Ovary (tissue), 9 donors: ENCODE results near the gene TMEM131. TPM values are rescaled to one million over a fixed set of nuclear protein-coding genes. Genes with fewer than 3 reads are reported as not detected.

Experiments
- DNase-seq, 5 donors: peaks; one replicate each; pipeline ENCODE4 v3.0.0-alpha.2; 2019 to 2020
- H3K27ac ChIP-seq, 2 donors: fragments of 200-600 bp; one replicate each; pipeline versions ENCODE4 v1.5.1 to v1.8.0; 2019 to 2022
- H3K27me3 ChIP-seq: fragments of 200-600 bp; one replicate; pipeline ENCODE4 v1.8.0; 2022
- H3K36me3 ChIP-seq: fragments of 200-600 bp; sonication (generic); one replicate; pipeline ENCODE4 v1.5.1; 2019
- H3K4me1 ChIP-seq: one replicate; pipeline ENCODE4 v1.8.1; 2013; ENCODE audit warnings: mild to moderate bottlenecking, moderate library complexity; ENCODE audit not compliant: insufficient read depth
- H3K4me3 ChIP-seq: fragments of 200-600 bp; sonication (generic); one replicate; pipeline ENCODE4 v1.5.1; 2017
- H3K9me3 ChIP-seq, 2 donors: fragments of 200-600 bp in 1 of 2; sonication (generic) in 1 of 2; one replicate each; pipeline versions ENCODE4 v1.5.1 to v1.8.1; 2013 to 2019; ENCODE audit warnings: mild to moderate bottlenecking in 1 of 2, moderate library complexity in 1 of 2
- EP300 ChIP-seq: sonication (generic); formaldehyde crosslinking; IDR thresholded peaks from one replicate; pipeline ENCODE4 v1.6.1; 2017; ENCODE audit warnings: antibody characterized with exemption
- POLR2A ChIP-seq: fragments of 450-650 bp; IDR thresholded peaks from one replicate; pipeline ENCODE4 v1.6.1; 2017; ENCODE audit warnings: antibody characterized with exemption, mild to moderate bottlenecking, moderate library complexity
- WGBS, 3 donors: extraction: QIAGEN DNeasy Blood & Tissue Kit in 1 of 3; methylation state at CpG; one replicate each; pipeline versions ENCODE4 v1.1.5 to v1.1.7; 2013 to 2017; 5-methylcytosine and 5-hydroxymethylcytosine counted together
- intact Hi-C, 4 donors: fragments of 100-400 bp; cut with DNase I; formaldehyde crosslinking; loops; one replicate each; pipeline versions ENCODE4 v1.11.0 to v1.15.1; 2022 to 2023
- polyA plus RNA-seq, 2 donors: library from polyadenylated mRNA; stranded (reverse); fragments of 200-250 nt in 1 of 2; fragments of 350-450 nt in 1 of 2; fragmentation: Illumina TruSeq in 1 of 2; extraction: RNeasy Lipid Tissue Mini Kit (QIAGEN cat#74804) in 1 of 2; gene quantifications; one replicate each; pipeline ENCODE4 v1.2.3, GENCODE V29; 2013 to 2014
- total RNA-seq, 7 donors: library from RNA; depleted of rRNA in 2 of 7; stranded (reverse); fragments of >200 nt in 2 of 7; fragmentation: NEBNext Ultra II Directional in 3 of 7; extraction: Animal tissue kit (Norgen Biotek cat#: 25700) in 3 of 7; gene quantifications; one replicate each; pipeline versions ENCODE4 v1.1.0 to v1.2.4, GENCODE V29; 2016 to 2023
- TF ChIP-seq, protein P1 (sequence below), 3 donors: fragments of 450-650 bp in 2 of 3; fragments of 200-600 bp in 1 of 3; IDR thresholded peaks; one replicate each; pipeline versions ENCODE4 v1.5.1 to v1.8.0; 2016 to 2022; ENCODE audit warnings: antibody characterized with exemption in 3 of 3, mild to moderate bottlenecking in 1 of 3
- donor health status: DM: no; HTN: no; CAD: no; lungs with moderate emphysema.
- donor health status: DM: no; HTN: no; CAD: no.
- donor health status: Bipolar disorder and iron deficiency.
- donor health status: DM: yes; HTN: yes; CAD: no.
- donor health status: DM: no; HTN: no; CAD: no.
- donor health status: DM: yes; HTN: yes; CAD: no.

Gene TMEM131
- total and polyA plus RNA-seq, 9 donors, result 16.1 to 44.0 (median 38.4) TPM

- DNase-seq, result no peak
- no peak for TF ChIP-seq EP300
- no peak for TF ChIP-seq POLR2A
- TF ChIP-seq, protein P1, sequence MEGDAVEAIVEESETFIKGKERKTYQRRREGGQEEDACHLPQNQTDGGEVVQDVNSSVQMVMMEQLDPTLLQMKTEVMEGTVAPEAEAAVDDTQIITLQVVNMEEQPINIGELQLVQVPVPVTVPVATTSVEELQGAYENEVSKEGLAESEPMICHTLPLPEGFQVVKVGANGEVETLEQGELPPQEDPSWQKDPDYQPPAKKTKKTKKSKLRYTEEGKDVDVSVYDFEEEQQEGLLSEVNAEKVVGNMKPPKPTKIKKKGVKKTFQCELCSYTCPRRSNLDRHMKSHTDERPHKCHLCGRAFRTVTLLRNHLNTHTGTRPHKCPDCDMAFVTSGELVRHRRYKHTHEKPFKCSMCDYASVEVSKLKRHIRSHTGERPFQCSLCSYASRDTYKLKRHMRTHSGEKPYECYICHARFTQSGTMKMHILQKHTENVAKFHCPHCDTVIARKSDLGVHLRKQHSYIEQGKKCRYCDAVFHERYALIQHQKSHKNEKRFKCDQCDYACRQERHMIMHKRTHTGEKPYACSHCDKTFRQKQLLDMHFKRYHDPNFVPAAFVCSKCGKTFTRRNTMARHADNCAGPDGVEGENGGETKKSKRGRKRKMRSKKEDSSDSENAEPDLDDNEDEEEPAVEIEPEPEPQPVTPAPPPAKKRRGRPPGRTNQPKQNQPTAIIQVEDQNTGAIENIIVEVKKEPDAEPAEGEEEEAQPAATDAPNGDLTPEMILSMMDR (IDR thresholded peaks at IDR 0.05), result no peak
- H3K27ac ChIP-seq, result no peak overlapping the region
Measured at GRCh38 chr2:97749581-97749980, 246.2 kb downstream of the TMEM131 start.

GRCh38 chr2:97747716-97748115 is 248.0 kb downstream of the TMEM131 start:
- TF ChIP-seq POLR2A, result no peak
- TF ChIP-seq, protein P1 (IDR thresholded peaks at IDR 0.05), result no peak
- no peak for TF ChIP-seq EP300

More at GRCh38 chr2:97749581-97749980, 246.2 kb downstream of the TMEM131 start:
- Histone ChIP-seq H3K4me1 (no peaks in the 10 kb centered on the region), H3K9me3 (no peaks in the 10 kb centered on the region), H3K36me3 (no peaks in the 10 kb centered on the region), H3K4me3 (no peak overlapping the region), H3K27me3 (no peaks in the 10 kb centered on the region)
- intact Hi-C loops, result no loop called here
- 63 to 82% (median 67%) methylated on average over 5 of the region's 5 CpGs for WGBS, 3 donors

DNA sequence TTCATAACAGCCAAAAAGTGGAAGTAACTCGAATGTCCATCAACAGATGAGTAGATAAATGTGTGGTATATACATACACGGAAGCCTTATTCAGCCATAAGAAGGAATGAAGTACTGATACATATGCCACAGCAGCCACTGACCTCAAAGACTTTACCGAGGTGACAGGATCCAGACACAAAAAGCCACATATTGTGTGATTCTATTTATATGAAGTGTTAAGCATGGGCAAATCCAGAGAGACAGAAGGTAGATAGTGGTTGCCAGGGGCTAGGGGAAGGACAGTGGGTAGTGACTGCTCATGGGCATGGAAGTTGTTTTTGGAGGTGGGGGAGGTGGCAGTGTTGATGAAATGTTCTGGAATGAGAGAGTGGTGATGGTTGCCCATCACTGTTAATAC is 248.5 kb downstream of the TMEM131 start:
- no peaks in the 10 kb centered on the region for H3K36me3 ChIP-seq
- no peaks in the 10 kb centered on the region for H3K9me3 ChIP-seq
- no peak overlapping the region for H3K4me3 ChIP-seq
- H3K4me1 ChIP-seq, result no peaks in the 10 kb centered on the region
- no peak for DNase-seq
- intact Hi-C loops, result no loop called here
- 84 to 89% (median 85%) methylated on average over 3 of the region's 3 CpGs for WGBS, 3 donors
- TF ChIP-seq EP300 (no peak), POLR2A (no peak)
- TF ChIP-seq, protein P1 (IDR thresholded peaks at IDR 0.05), result no peak
- no peak overlapping the region for H3K27ac ChIP-seq
- no peaks in the 10 kb centered on the region for H3K27me3 ChIP-seq

More at GRCh38 chr2:97747716-97748115, 248.0 kb downstream of the TMEM131 start:
- H3K36me3 ChIP-seq, result no peaks in the 10 kb centered on the region
- H3K4me1 ChIP-seq, result no peaks in the 10 kb centered on the region
- no peaks in the 10 kb centered on the region for H3K9me3 ChIP-seq
- DNase-seq, result no peak
- no peak overlapping the region for H3K27ac ChIP-seq
- no peak overlapping the region for H3K4me3 ChIP-seq
- intact Hi-C loops, result no loop called here
- whole genome bisulfite sequencing, 3 donors, result 67 to 73% (median 70%) methylated on average over 4 of the region's 4 CpGs
- H3K27me3 ChIP-seq, result no peaks in the 10 kb centered on the region

DNA sequence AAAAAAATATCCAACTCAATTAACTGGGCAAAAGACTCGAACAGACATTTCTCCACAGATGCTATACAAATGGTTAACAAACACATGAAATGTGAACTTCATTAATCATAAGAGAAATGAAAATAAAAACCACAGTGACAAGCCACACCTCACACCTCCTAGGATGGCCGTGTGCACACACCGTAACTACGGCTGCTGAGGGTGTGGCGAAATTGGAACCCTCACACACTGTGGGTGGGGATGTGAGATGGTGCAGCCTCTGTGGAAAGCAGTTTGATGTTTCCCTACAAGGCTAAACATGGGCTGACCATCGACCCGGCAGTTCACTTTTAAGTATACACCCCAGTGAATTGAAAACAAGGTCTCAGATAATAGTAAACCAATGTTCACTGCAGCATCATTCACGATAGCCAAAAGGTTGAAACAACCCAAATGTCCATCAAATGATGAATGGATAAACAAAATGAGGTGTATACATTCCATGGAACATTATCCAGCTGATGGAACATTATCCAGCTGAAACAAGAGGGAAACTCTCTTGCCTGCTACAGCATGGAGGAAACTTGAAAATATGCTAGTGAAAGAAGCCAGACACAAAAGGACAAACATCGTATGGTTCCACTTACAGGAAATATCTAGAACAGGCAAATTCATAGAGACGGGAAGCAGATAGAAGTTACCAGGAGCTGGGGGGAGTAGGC is 250.1 kb downstream of the TMEM131 start:
- intact Hi-C loops, result no loop called here
- Histone ChIP-seq H3K9me3 (no peaks in the 10 kb centered on the region), H3K36me3 (no peaks in the 10 kb centered on the region), H3K27me3 (no peaks in the 10 kb centered on the region), H3K4me3 (no peak overlapping the region), H3K4me1 (no peaks in the 10 kb centered on the region), H3K27ac (no peak overlapping the region)
- WGBS, 3 donors, result 36 to 53% (median 42%) methylated on average over 10 of the region's 10 CpGs
- TF ChIP-seq, protein P1 (IDR thresholded peaks at IDR 0.05), result no peak
- no peak for TF ChIP-seq EP300
- DNase-seq, result no peak
